PC-9 (cell line): ENCODE data around the gene LRRTM3.

Source experiments
- EZH2 ChIP-seq: fragments of 200-600 bp; sonication (generic); IDR thresholded peaks from 2 replicates; pipeline ENCODE4 v1.8.0; 2017; ENCODE audit warnings: antibody characterized with exemption, low read depth
- TF ChIP-seq, protein P1 (sequence below): fragments of 200-600 bp; sonication (generic); conservative IDR thresholded peaks from 2 replicates; pipeline ENCODE4 v1.6.1; 2017; ENCODE audit warnings: mixed run types, antibody characterized with exemption, mild to moderate bottlenecking, moderate library complexity

DNA sequence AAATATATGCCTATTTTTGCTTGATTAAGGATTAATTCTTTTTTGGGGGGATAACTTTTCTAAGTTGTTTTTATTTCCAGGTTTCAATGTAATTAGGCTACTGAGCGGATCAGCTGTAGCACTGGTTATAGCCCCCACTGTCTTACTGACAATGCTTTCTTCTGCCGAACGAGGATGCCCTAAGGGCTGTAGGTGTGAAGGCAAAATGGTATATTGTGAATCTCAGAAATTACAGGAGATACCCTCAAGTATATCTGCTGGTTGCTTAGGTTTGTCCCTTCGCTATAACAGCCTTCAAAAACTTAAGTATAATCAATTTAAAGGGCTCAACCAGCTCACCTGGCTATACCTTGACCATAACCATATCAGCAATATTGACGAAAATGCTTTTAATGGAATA lies 1.0 kb downstream of the LRRTM3 start:
- TF ChIP-seq EZH2 = no peak
- TF ChIP-seq, protein P1, sequence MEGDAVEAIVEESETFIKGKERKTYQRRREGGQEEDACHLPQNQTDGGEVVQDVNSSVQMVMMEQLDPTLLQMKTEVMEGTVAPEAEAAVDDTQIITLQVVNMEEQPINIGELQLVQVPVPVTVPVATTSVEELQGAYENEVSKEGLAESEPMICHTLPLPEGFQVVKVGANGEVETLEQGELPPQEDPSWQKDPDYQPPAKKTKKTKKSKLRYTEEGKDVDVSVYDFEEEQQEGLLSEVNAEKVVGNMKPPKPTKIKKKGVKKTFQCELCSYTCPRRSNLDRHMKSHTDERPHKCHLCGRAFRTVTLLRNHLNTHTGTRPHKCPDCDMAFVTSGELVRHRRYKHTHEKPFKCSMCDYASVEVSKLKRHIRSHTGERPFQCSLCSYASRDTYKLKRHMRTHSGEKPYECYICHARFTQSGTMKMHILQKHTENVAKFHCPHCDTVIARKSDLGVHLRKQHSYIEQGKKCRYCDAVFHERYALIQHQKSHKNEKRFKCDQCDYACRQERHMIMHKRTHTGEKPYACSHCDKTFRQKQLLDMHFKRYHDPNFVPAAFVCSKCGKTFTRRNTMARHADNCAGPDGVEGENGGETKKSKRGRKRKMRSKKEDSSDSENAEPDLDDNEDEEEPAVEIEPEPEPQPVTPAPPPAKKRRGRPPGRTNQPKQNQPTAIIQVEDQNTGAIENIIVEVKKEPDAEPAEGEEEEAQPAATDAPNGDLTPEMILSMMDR = no peak
